Activated naive CD8-positive, alpha-beta T cell treated with anti-CD3 and anti-CD28 coated beads for 36 hours (primary cell): ENCODE data around the gene PCCB. TPM values are rescaled to one million over a fixed set of nuclear protein-coding genes. Genes with fewer than 3 reads are reported as not detected.
"Not testable (repeated sequence)": the region's sequence is repeated elsewhere in the genome, so short reads cannot be mapped to it uniquely, and the experiment has no call there.

Experiments used
- DNase-seq: peaks from one replicate; pipeline ENCODE4 v3.0.0; 2021
- H3K27ac Mint-ChIP-seq: one replicate; pipeline ENCODE4 v1.8.0; 2022; ENCODE audit warnings: mild to moderate bottlenecking, moderate library complexity, mixed read lengths
- H3K27me3 Mint-ChIP-seq: one replicate; pipeline ENCODE4 v1.8.0; 2022; ENCODE audit warnings: mild to moderate bottlenecking, mixed read lengths
- H3K36me3 Mint-ChIP-seq: one replicate; pipeline ENCODE4 v1.8.0; 2021; ENCODE audit warnings: mild to moderate bottlenecking, mixed read lengths
- H3K4me1 Mint-ChIP-seq: one replicate; pipeline ENCODE4 v1.8.0; 2021; ENCODE audit warnings: mixed read lengths
- H3K4me3 Mint-ChIP-seq: one replicate; pipeline ENCODE4 v1.8.0; 2022; ENCODE audit warnings: mild to moderate bottlenecking, moderate library complexity, mixed read lengths
- H3K9me3 Mint-ChIP-seq: one replicate; pipeline ENCODE4 v1.8.0; 2022; ENCODE audit warnings: mixed read lengths
- total RNA-seq, 2 experiments: library from RNA; stranded (reverse); gene quantifications; one replicate each; pipeline ENCODE4 v1.2.3, GENCODE V29; 2021

The PCCB gene
- total RNA-seq, 2 experiments from 2014 or later = 58.7 to 59.8 TPM

DNA sequence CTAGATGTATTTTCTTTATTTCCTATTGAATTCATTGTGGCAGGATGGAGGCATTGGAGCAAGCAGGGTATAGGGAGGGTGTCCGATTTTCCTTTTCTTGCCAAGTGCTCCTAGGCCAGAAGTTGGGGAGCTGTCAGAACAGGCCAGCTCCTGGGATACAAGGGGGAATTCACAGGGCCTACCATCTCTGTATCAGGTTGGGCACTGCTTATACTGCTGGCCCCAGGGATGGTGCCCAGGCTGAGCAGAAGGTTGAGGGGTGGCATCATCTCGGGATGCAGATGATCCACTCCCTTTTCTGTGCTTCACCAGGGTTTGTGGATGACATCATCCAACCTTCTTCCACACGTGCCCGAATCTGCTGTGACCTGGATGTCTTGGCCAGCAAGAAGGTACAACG is 79.5 kb downstream of the PCCB start:
- peaks cover 5% of the 10 kb centered on the region for H3K4me1 Mint-ChIP-seq
- H3K9me3 Mint-ChIP-seq = no peaks in the 10 kb centered on the region
- H3K36me3 Mint-ChIP-seq = peaks cover 48% of the 10 kb centered on the region
- H3K27me3 Mint-ChIP-seq = no peaks in the 10 kb centered on the region
- no peak for DNase-seq
- H3K4me3 Mint-ChIP-seq = no peak overlapping the region
- H3K27ac Mint-ChIP-seq = no peak overlapping the region

GRCh38 chr3:136330900-136331299 is 80.8 kb downstream of the PCCB start:
- no peaks in the 10 kb centered on the region for H3K27me3 Mint-ChIP-seq
- no peak overlapping the region for H3K4me3 Mint-ChIP-seq
- DNase-seq = no peak
- peaks cover 5% of the 10 kb centered on the region for H3K4me1 Mint-ChIP-seq
- H3K36me3 Mint-ChIP-seq = peaks cover 49% of the 10 kb centered on the region
- H3K9me3 Mint-ChIP-seq = no peaks in the 10 kb centered on the region
- no peak overlapping the region for H3K27ac Mint-ChIP-seq

GRCh38 chr3:136332302-136332701 is 82.2 kb downstream of the PCCB start:
- DNase-seq = no peak
- Mint-ChIP-seq H3K9me3 (no peaks in the 10 kb centered on the region), H3K27me3 (no peaks in the 10 kb centered on the region), H3K27ac (no peak overlapping the region), H3K4me3 (no peak overlapping the region), H3K36me3 (peaks cover 42% of the 10 kb centered on the region), H3K4me1 (peaks cover 5% of the 10 kb centered on the region)

- peaks cover 5% of the 10 kb centered on the region for H3K4me1 Mint-ChIP-seq
These were observed 82.6 kb downstream of the PCCB start for GRCh38 chr3:136332776-136333175.

GRCh38 chr3:136334209-136334608 is 84.1 kb downstream of the PCCB start:
- H3K9me3 Mint-ChIP-seq = no peaks in the 10 kb centered on the region
- H3K27ac Mint-ChIP-seq = peak overlapping the region; percentile 35
- DNase-seq = no peak
- H3K27me3 Mint-ChIP-seq = no peaks in the 10 kb centered on the region
- peaks cover 5% of the 10 kb centered on the region for H3K4me1 Mint-ChIP-seq
- H3K36me3 Mint-ChIP-seq = peaks cover 44% of the 10 kb centered on the region
- H3K4me3 Mint-ChIP-seq = no peak overlapping the region

More at GRCh38 chr3:136332776-136333175, 82.6 kb downstream of the PCCB start:
- no peaks in the 10 kb centered on the region for H3K9me3 Mint-ChIP-seq
- H3K27ac Mint-ChIP-seq = no peak overlapping the region
- peaks cover 40% of the 10 kb centered on the region for H3K36me3 Mint-ChIP-seq
- no peak for DNase-seq
- no peaks in the 10 kb centered on the region for H3K27me3 Mint-ChIP-seq
- H3K4me3 Mint-ChIP-seq = no peak overlapping the region

DNA sequence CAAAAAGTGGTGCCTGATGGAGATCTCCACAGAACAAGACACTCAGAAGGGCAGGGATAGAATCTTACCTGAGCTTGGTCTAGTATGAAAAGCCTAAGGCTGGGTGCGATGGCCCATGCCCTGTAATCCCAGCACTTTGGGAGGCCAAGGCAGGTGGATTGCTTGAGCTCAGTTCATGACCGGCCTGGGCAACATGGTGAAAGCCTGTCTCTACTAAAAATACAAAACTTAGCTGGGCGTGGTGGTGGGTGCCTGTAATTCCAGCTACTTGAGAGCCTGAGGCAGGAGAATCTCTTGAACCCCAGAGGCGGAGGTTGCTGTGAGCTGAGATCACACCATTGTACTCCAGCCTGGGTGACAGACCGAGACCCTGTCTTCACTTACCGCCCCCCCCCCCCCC is 84.6 kb downstream of the PCCB start:
- not testable (repeated sequence) for H3K27me3 Mint-ChIP-seq, H3K4me3 Mint-ChIP-seq, H3K9me3 Mint-ChIP-seq, DNase-seq, H3K4me1 Mint-ChIP-seq
- Mint-ChIP-seq H3K27ac (peak overlapping the region; percentile 35), H3K36me3 (peaks cover 44% of the 10 kb centered on the region)

DNA sequence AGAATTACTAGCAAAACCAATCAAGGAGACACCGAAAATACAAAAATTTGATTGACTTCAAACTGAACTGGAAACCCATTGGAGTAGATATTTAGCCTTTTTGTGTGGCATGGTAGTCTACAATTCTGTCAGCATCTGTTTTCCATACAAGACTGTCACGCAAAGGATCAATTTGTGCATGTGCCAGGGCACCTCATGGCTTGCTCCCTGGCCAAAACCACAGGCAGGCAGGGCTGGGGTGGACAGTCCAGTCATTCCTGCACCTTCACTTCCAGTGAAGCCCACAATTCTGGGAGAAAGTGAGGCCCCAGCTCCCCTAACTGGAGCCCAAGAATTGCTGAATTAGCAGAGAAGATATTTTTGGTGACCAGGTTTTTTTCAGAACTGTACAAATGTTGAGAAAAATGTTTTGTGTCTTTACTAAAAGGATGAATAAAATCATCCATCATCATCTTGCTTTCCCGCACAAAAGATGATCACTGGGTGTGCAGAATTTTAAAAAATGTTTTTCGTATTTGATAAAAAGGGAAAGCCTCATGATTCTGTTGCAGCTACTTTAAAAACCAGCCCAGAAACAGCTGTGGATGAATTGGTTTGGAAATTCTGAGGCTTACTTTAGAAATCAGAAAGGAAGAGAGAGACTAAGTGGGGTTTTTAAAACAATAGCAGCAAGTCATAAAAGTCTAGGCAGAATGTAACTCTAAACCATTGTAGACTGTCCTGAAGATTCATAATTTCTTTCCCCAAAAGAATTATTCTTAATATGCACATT is 86.4 kb downstream of the PCCB start:
- H3K4me3 Mint-ChIP-seq = no peak overlapping the region
- H3K9me3 Mint-ChIP-seq = no peaks in the 10 kb centered on the region

DNA sequence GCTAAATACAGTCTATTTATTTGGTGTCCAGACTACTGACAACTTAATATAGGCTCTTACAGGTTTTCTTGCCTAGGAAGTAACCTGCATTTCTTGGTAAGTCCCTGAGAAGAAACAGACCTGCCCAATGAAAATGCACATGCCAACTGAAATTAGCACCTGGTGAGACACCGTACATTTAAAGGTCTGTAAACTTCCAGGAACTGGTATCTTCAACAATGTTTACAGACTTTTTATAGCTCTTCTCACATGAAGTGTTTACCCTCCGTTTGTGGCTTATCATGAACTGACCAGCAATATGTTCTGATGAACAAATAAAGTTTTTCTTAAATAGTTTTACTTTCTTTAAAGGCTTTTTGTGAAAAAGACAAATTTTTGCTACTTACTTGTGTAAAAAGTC is 93.3 kb downstream of the PCCB start:
- Mint-ChIP-seq H3K9me3 (no peaks in the 10 kb centered on the region), H3K27ac (no peak overlapping the region), H3K4me1 (no peaks in the 10 kb centered on the region), H3K4me3 (no peak overlapping the region), H3K27me3 (no peaks in the 10 kb centered on the region), H3K36me3 (peaks cover 15% of the 10 kb centered on the region)
- DNase-seq = no peak

More for the DNA sequence above, 86.4 kb downstream of the PCCB start:
- no peak for DNase-seq
- Mint-ChIP-seq H3K36me3 (peaks cover 52% of the 10 kb centered on the region), H3K27ac (no peak overlapping the region), H3K27me3 (no peaks in the 10 kb centered on the region), H3K4me1 (no peaks in the 10 kb centered on the region)

GRCh38 chr3:136343873-136344555 is 93.9 kb downstream of the PCCB start:
- no peak for DNase-seq
- H3K4me3 Mint-ChIP-seq = no peak overlapping the region
- no peaks in the 10 kb centered on the region for H3K4me1 Mint-ChIP-seq
- no peaks in the 10 kb centered on the region for H3K27me3 Mint-ChIP-seq
- H3K9me3 Mint-ChIP-seq = no peaks in the 10 kb centered on the region
- peaks cover 11% of the 10 kb centered on the region for H3K36me3 Mint-ChIP-seq
- H3K27ac Mint-ChIP-seq = no peak overlapping the region

DNA sequence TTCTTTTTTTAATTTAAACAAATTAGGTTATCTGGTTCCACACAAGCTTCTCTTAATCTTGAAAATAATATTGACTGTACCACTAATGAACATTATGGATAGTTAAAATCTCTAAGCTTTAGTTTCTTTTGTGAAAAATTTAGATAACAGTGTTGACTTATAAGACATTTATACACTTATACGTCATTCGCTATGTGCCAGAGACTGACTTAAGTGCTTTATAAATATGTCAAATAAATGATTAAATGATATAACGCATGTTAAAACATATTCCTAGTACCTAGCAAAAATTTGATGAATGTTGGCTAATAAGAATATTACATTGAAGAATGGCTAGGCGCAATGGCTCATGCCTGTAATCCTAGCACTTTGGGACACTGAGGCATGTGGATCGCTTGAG is 96.3 kb downstream of the PCCB start:
- H3K36me3 Mint-ChIP-seq = no peaks in the 10 kb centered on the region
- no peaks in the 10 kb centered on the region for H3K27me3 Mint-ChIP-seq
- no peaks in the 10 kb centered on the region for H3K9me3 Mint-ChIP-seq
- H3K27ac Mint-ChIP-seq = no peak overlapping the region
- H3K4me3 Mint-ChIP-seq = no peak overlapping the region
- no peak for DNase-seq
- H3K4me1 Mint-ChIP-seq = no peaks in the 10 kb centered on the region

GRCh38 chr3:136350132-136350531 is 100.0 kb downstream of the PCCB start:
- H3K36me3 Mint-ChIP-seq = peaks cover 10% of the 10 kb centered on the region
- H3K27ac Mint-ChIP-seq = no peak overlapping the region
- H3K4me1 Mint-ChIP-seq = peaks cover 11% of the 10 kb centered on the region
- DNase-seq = no peak
- H3K9me3 Mint-ChIP-seq = no peaks in the 10 kb centered on the region
- no peak overlapping the region for H3K4me3 Mint-ChIP-seq
- H3K27me3 Mint-ChIP-seq = no peaks in the 10 kb centered on the region

DNA sequence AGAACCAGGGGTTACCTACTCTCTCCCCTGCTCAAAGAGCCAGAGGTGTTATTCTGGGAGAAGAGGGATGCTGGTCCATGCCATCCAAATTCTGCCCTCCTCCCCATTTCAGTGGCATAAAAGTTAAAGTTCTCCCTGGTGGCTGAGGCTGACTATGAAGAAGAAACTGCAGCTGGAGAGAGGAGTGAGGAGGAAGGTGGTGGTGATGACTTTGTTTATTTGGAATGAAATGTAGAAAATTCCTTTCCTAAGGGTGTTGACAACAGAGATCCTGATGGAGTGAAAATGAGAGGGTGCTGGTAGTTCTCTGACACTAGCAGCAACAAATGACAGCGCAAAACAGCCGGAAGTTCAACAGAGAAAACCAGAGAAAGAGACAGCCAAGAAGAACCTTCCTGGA is 100.4 kb downstream of the PCCB start:
- Mint-ChIP-seq H3K4me1 (peaks cover 11% of the 10 kb centered on the region), H3K27ac (no peak overlapping the region), H3K27me3 (no peaks in the 10 kb centered on the region), H3K9me3 (peaks cover 4% of the 10 kb centered on the region), H3K4me3 (no peak overlapping the region), H3K36me3 (peaks cover 13% of the 10 kb centered on the region)
- DNase-seq = no peak

DNA sequence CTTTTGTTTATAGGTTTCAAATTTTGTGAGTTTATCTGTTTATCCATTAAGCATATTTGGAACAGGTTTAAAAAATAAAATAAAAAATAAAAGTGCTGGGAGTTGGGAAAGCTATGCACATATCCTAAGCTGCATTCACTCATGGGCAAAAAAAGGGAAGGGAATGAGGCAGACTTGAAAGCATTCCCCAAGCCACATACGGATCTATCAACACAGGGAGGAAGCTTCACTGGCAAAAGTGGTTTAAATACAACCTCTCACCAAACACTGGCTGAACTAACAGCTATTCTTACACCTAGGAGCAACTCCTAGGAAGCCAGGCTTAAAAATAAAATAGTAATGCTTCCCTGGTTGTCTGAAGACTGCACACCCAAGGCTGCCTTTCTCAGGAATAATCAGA is 101.2 kb downstream of the PCCB start:
- Mint-ChIP-seq H3K9me3 (peaks cover 10% of the 10 kb centered on the region), H3K4me1 (peaks cover 11% of the 10 kb centered on the region), H3K27ac (no peak overlapping the region), H3K4me3 (no peak overlapping the region), H3K36me3 (peaks cover 19% of the 10 kb centered on the region), H3K27me3 (no peaks in the 10 kb centered on the region)
- DNase-seq = no peak

DNA sequence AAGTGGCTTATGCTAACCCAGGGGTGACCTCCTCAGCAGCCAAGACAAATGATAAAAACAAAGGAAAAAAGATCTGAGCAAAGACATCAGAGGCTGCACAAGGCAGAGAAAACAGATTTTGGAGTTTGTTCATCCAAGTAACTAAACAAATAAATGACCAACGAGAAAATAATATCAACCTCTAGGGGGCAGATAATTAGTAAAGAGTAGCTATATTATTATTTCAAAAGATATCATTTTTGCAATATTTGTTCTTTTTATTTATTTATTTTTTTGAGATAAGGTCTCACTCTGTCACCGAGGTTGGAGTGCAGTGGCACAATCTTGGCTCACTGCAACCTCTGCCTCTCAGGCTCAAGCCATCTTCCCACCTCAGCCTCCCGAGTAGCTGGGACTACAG is 101.8 kb downstream of the PCCB start:
- H3K27me3 Mint-ChIP-seq = no peaks in the 10 kb centered on the region
- H3K36me3 Mint-ChIP-seq = peaks cover 20% of the 10 kb centered on the region
- no peak overlapping the region for H3K4me3 Mint-ChIP-seq
- H3K4me1 Mint-ChIP-seq = peaks cover 11% of the 10 kb centered on the region
- DNase-seq = no peak
- H3K9me3 Mint-ChIP-seq = peaks cover 11% of the 10 kb centered on the region
- H3K27ac Mint-ChIP-seq = no peak overlapping the region

- peaks cover 11% of the 10 kb centered on the region for H3K9me3 Mint-ChIP-seq
- H3K27ac Mint-ChIP-seq = no peak overlapping the region
These were observed 103.3 kb downstream of the PCCB start for GRCh38 chr3:136353461-136353860.

GRCh38 chr3:136366289-136366688 is 116.1 kb downstream of the PCCB start:
- Mint-ChIP-seq H3K36me3 (peaks cover 10% of the 10 kb centered on the region), H3K9me3 (no peaks in the 10 kb centered on the region), H3K27me3 (no peaks in the 10 kb centered on the region), H3K27ac (no peak overlapping the region), H3K4me1 (no peaks in the 10 kb centered on the region), H3K4me3 (no peak overlapping the region)
- DNase-seq = no peak

More at GRCh38 chr3:136353461-136353860, 103.3 kb downstream of the PCCB start:
- Mint-ChIP-seq H3K27me3 (no peaks in the 10 kb centered on the region), H3K4me1 (peaks cover 11% of the 10 kb centered on the region), H3K4me3 (no peak overlapping the region), H3K36me3 (peaks cover 26% of the 10 kb centered on the region)
- DNase-seq = no peak
